ENCODE measurements around the gene ATP2C2. TPM values are rescaled to one million over a fixed set of nuclear protein-coding genes. Genes with fewer than 3 reads are reported as not detected.

The ATP2C2 gene
- total RNA-seq, 6 experiments from 2014 or later = 0.18 to 0.51 (median 0.32) TPM; not detected in 2

DNA sequence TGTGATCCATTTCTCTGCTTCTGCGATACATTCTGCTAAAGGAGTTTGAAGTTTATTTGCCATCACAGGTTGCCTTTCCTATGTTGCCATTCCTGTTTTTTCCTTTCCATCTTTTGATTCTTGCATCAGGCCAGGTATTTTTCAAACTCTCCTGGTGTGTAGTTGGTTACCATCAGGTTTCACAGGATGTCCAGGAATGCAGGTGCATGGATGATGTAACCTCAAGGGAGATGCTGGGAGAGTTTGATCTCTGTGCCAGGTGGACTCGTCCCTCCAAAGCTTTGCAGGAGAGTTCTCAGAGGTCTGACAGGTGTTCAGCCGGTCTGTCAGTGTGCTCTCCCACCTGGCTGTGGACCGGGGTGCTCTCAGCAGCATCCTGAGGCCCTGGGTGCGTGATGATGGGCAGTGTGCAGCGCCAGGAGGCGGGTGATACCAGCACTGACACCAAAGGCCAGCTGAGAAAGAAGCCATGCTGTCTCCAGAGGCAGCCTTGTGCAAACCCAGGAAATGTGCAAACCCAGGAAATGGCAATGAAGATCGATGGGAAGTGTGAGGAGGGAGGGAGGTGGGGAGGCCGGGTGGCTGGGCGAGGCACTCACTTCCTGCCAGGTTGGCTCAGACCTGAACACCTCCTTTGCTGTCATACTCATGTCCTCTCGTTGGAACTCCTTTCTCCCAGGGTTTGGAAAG lies 1.7 kb downstream of the ATP2C2 start:
- Histone ChIP-seq H3K27me3 (no peaks in the 10 kb centered on the region), H3K27ac (no peak overlapping the region), H3K9me3 (no peaks in the 10 kb centered on the region), H3K4me1 (no peaks in the 10 kb centered on the region), H3K4me3 (no peak overlapping the region), H3K36me3 (no peaks in the 10 kb centered on the region)
- ATAC-seq (no peak), DNase-seq (no peak)
- intact Hi-C loops (cut with DNase I) = no loop called here
- 25% methylated on average over 4 of the region's 11 CpGs for WGBS (ENCODE audit: insufficient coverage, low coverage, low lambda C conversion rate, missing lambda C conversion rate)
- no peak for TF ChIP-seq POLR2A (IDR thresholded peaks at IDR 0.05)
- TF ChIP-seq, protein P1, sequence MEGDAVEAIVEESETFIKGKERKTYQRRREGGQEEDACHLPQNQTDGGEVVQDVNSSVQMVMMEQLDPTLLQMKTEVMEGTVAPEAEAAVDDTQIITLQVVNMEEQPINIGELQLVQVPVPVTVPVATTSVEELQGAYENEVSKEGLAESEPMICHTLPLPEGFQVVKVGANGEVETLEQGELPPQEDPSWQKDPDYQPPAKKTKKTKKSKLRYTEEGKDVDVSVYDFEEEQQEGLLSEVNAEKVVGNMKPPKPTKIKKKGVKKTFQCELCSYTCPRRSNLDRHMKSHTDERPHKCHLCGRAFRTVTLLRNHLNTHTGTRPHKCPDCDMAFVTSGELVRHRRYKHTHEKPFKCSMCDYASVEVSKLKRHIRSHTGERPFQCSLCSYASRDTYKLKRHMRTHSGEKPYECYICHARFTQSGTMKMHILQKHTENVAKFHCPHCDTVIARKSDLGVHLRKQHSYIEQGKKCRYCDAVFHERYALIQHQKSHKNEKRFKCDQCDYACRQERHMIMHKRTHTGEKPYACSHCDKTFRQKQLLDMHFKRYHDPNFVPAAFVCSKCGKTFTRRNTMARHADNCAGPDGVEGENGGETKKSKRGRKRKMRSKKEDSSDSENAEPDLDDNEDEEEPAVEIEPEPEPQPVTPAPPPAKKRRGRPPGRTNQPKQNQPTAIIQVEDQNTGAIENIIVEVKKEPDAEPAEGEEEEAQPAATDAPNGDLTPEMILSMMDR (IDR thresholded peaks at IDR 0.05) = no peak

DNA sequence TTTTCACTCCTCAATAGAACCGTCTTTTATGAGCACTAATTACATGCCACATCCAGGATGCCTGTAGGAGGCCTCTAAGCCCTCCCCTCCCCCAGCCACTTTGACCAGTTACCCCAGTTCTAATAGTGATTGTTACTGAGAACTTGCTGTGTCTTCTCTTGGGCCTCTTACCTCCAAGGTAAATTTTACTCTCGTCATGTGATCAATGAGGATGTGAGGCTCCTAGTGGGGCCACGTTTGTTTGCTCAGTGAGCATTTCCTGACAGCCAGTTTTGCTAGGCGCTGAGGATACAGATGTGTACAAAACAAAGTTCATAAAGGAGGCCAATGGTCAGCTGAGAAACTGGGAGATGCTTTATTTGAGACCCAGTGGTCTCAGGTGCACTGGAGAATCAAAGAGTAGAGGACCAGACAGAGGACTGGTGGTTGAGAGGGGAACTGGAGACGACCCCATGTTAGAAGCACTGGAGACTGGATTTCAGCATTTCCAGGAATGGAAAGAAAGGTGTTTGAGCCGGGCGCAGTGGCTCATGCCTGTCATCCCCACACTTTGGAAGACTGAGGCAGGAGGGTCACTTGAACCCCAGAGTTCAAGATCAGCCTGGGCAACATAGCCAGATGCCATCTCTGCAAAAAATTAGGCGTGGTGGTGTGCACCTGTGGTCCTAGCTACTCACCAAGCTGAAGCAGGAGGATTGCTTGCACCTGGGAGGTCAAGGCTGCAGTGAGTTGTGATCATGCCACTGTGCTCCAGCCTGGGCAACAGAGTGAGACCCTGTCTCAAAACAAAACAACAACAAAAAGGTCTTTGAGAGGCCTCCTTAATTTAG lies 2.6 kb downstream of the ATP2C2 start:
- Histone ChIP-seq H3K4me1 (no peaks in the 10 kb centered on the region), H3K27me3 (no peaks in the 10 kb centered on the region), H3K36me3 (no peaks in the 10 kb centered on the region), H3K9me3 (no peaks in the 10 kb centered on the region), H3K4me3 (no peak overlapping the region), H3K27ac (no peak overlapping the region)
- intact Hi-C loops (cut with DNase I) = no loop called here
- DNase-seq (no peak), ATAC-seq (no peak)
- WGBS (ENCODE audit: insufficient coverage, low coverage, low lambda C conversion rate, missing lambda C conversion rate) = 38% methylated on average over 7 of the region's 8 CpGs
- TF ChIP-seq, protein P1 (IDR thresholded peaks at IDR 0.05) = no peak
- no peak for TF ChIP-seq POLR2A (IDR thresholded peaks at IDR 0.05)

DNA sequence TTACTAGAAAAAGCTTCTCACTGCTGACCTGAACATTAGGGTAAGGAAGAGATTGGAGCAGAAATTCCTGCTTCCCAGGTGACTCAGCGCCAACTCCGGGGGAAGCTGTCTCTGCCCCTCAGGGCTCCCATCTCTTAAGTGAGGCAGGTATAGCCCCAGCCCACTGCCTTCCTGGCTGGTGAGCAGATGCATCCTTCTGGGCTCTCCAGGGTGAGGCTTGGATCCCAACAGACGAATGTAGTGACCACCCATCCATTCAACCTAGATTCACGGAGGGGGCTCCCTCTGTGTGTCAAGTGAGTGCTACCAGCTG lies 3.2 kb downstream of the ATP2C2 start:
- no peaks in the 10 kb centered on the region for H3K4me1 ChIP-seq
- 50% methylated on average over 3 of the region's 4 CpGs for WGBS (ENCODE audit: insufficient coverage, low coverage, low lambda C conversion rate, missing lambda C conversion rate)
- H3K27me3 ChIP-seq = no peaks in the 10 kb centered on the region
- H3K27ac ChIP-seq = no peak overlapping the region
- DNase-seq = no peak
- TF ChIP-seq POLR2A (IDR thresholded peaks at IDR 0.05) = no peak
- no peaks in the 10 kb centered on the region for H3K36me3 ChIP-seq
- ATAC-seq = no peak
- H3K9me3 ChIP-seq = no peaks in the 10 kb centered on the region
- intact Hi-C loops (cut with DNase I) = no loop called here
- H3K4me3 ChIP-seq = no peak overlapping the region

DNA sequence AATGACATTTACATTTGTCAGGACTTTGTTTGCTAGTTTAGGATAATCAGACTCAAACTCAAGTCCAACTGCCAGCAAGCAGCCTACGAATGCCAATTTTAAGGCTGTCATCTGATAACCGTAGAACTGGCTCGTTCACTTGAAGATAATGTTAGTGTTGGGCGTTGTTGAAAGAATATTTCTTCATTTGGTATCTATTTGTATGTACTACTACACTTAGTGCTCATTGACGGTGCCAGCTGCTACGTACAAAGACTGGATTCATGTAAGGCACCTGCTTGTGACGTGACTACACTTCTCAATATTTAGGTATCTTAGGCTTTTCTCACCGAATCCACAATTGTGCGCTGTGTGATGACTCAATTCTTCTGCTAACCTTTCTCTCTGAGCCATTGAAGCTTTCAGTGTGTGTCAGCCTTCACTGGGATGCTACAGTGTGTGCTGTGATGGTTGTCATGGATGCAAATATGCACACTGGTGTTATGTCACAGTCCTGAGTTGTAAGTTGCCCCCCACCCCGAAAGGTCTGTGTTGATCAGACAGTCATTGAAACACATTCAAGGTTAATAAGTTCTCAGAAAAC lies 5.7 kb downstream of the ATP2C2 start:
- Histone ChIP-seq H3K9me3 (no peaks in the 10 kb centered on the region), H3K27ac (no peak overlapping the region), H3K4me1 (no peaks in the 10 kb centered on the region), H3K27me3 (no peaks in the 10 kb centered on the region), H3K4me3 (no peak overlapping the region), H3K36me3 (no peaks in the 10 kb centered on the region)
- WGBS (ENCODE audit: insufficient coverage, low coverage, low lambda C conversion rate, missing lambda C conversion rate) = 50% methylated on average over 10 of the region's 10 CpGs
- ATAC-seq (no peak), DNase-seq (no peak)
- no peak for TF ChIP-seq POLR2A (IDR thresholded peaks at IDR 0.05)
- TF ChIP-seq, protein P1 (IDR thresholded peaks at IDR 0.05) = no peak
- intact Hi-C loops (cut with DNase I) = no loop called here

DNA sequence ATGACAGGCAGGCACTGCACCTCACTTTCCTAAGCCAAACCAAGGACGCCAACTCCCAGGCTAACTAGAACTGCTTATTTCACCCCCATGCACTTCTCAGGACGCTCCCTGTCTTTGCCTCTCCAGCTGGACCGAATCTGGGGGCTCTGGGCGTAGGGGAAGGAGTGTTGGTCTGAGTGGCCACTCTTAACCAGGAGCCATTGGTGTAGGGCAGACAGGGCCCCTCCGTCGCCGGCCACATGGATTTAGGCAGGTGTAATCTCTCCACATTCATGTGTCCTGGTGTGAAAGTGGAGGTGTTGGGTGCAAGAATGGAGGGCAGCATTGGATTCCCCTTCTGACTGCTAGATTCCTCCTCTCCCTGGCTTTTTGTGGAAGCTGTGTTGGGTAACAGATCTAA lies 9.8 kb downstream of the ATP2C2 start:
- H3K27me3 ChIP-seq = no peaks in the 10 kb centered on the region
- H3K27ac ChIP-seq = no peak overlapping the region
- no peak for ATAC-seq
- H3K36me3 ChIP-seq = no peaks in the 10 kb centered on the region
- no peak for TF ChIP-seq POLR2A (IDR thresholded peaks at IDR 0.05)
- TF ChIP-seq, protein P1 (IDR thresholded peaks at IDR 0.05) = no peak
- no peak for DNase-seq
- no peaks in the 10 kb centered on the region for H3K4me1 ChIP-seq
- WGBS (ENCODE audit: insufficient coverage, low coverage, low lambda C conversion rate, missing lambda C conversion rate) = 58% methylated on average over 5 of the region's 7 CpGs
- no peaks in the 10 kb centered on the region for H3K9me3 ChIP-seq
- no peak overlapping the region for H3K4me3 ChIP-seq
- intact Hi-C loops (cut with DNase I) = no loop called here

Measured in right lobe of liver (tissue), 6 donors.